ENCODE measurements around the gene NLGN1.

DNA sequence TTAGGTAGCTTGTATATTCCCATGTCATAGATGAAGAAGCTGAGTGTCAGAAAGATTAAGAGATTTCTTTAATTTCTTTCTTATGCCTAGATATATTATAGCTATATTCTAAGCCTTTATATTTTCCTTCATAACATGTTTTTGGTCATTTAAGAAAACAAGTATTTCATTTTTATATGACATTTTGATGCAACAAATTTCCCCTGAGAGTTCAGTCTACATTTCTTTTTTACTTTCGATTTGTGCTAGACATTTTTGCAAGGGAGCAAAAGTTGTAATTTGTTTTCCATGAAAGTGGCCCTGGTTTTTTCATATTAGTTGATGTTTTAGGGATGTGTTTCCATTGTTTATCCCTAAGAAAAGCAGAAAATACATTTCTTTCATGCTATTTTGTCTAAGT, 344.9 kb downstream of the NLGN1 start:
- no peak for TF ChIP-seq EZH2 (IDR thresholded peaks at IDR 0.05; ENCODE audit: insufficient read depth, poor library complexity, severe bottlenecking)
- no peak for TF ChIP-seq EZH2phosphoT487 (IDR thresholded peaks at IDR 0.05; ENCODE audit: insufficient read depth, low read depth)

Data from GM23248 (cell line).